ENCODE measurements around the gene PDZRN3.

GRCh38 chr3:73549051-73549600, 75.6 kb downstream of the PDZRN3 start:
- no peak for TF ChIP-seq EZH2phosphoT487 (IDR thresholded peaks at IDR 0.05; ENCODE audit: borderline replicate concordance)
- TF ChIP-seq CTCF (IDR thresholded peaks at IDR 0.05 in 2 of 3, conservative IDR thresholded peaks at IDR 0.05 in 1 of 3; ENCODE audit: borderline replicate concordance in 1 of 3, insufficient read depth in 1 of 3, low read depth in 2 of 3, low read length in 2 of 3) = no peak
- no peak for TF ChIP-seq POLR2A (IDR thresholded peaks at IDR 0.05; ENCODE audit: borderline replicate concordance, extremely low read depth, insufficient read depth, insufficient read length)
- no peak for TF ChIP-seq MAX (IDR thresholded peaks at IDR 0.05)
- no peak for TF ChIP-seq POLR2AphosphoS5 (IDR thresholded peaks at IDR 0.05; ENCODE audit: low read depth, low read length)
- no peak for TF ChIP-seq EGR1 (IDR thresholded peaks at IDR 0.05; ENCODE audit: low read depth)
- no peak for TF ChIP-seq TCF7L2 (IDR thresholded peaks at IDR 0.05; ENCODE audit: borderline replicate concordance, extremely low read depth, insufficient read depth, insufficient read length)
- TF ChIP-seq REST (IDR thresholded peaks at IDR 0.05; ENCODE audit: low read depth) = no peak
- TF ChIP-seq EZH2 (IDR thresholded peaks at IDR 0.05) = no peak

Measured in HCT116 (cell line).